SHP77 treated with DMSO at 0.1 percent for 48 hours (cell line): ENCODE measurements around the gene LRRC75A.
A peak's percentile ranks its signal among the peaks of the same experiment; 100 is the strongest.
"Not testable (repeated sequence)": the region's sequence is repeated elsewhere in the genome, so short reads cannot be mapped to it uniquely, and the experiment has no call there.

ENCODE experiments used
- DNase-seq: peaks from one replicate; lab custom pipeline; 2025; lab: John Stamatoyannopoulos, UW

The LRRC75A gene

GRCh38 chr17:16398270-16399267 lies 93.4 kb downstream of the LRRC75A start:
- DNase-seq: peak; percentile 89

GRCh38 chr17:16396693-16397092 lies 95.3 kb downstream of the LRRC75A start:
- DNase-seq: not testable (repeated sequence)

- not testable (repeated sequence) for DNase-seq
Observed at GRCh38 chr17:16395887-16396286, 96.1 kb downstream of the LRRC75A start.

- not testable (repeated sequence) for DNase-seq
Observed at GRCh38 chr17:16392491-16392890, 99.5 kb downstream of the LRRC75A start.
